Measurements from ENCODE around the gene TRIP13.

Gene TRIP13

GRCh38 chr5:966941-967340, 74.3 kb downstream of the TRIP13 start:
- H3K4me1 ChIP-seq (ENCODE audit: control insufficient read depth, insufficient read depth, low read length, poor library complexity, severe bottlenecking) = peaks cover 15% of the 10 kb centered on the region
- no peak overlapping the region for H3K4me3 ChIP-seq (ENCODE audit: extremely low read depth, insufficient read depth, low read length, poor library complexity, severe bottlenecking)
- H3K36me3 ChIP-seq (ENCODE audit: control insufficient read depth, insufficient read depth, low read length) = no peaks in the 10 kb centered on the region
- H3K27ac ChIP-seq (ENCODE audit: low read depth, low read length, severe bottlenecking) = no peak overlapping the region
- H3K9me3 ChIP-seq (ENCODE audit: control insufficient read depth, low read length) = no peaks in the 10 kb centered on the region
- 98 to 100% methylated on average over 3 to 5 of the region's 6 CpGs for WGBS, 2 experiments (ENCODE audit: insufficient coverage in 2 of 2)
